NCI-H82 treated with DMSO at 0.1 percent for 48 hours (cell line): ENCODE results near the gene PRR16.

ENCODE experiments used
- DNase-seq: peaks from one replicate; lab custom pipeline; 2025; ENCODE audit not compliant: unreplicated experiment; lab: John Stamatoyannopoulos, UW

Gene PRR16

DNA sequence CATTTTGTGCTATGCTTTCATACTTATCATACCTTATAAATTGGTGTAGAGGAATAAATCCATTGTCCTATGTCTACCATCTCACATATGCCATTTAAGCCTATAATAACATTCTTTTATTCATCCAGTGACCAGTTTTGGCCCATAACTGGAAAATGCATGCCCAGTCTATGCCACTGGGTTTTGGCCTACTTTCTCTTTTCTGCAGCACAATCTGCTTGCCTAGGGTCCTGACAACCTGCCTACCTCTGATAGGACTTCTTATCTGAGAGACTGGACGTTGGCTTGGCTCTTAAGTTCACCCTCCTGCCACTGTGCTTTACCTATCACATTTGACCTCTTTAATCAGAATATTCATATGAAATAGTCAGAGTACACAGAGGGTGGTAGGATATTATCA, 103.0 kb downstream of the PRR16 start:
- no peak for DNase-seq

DNA sequence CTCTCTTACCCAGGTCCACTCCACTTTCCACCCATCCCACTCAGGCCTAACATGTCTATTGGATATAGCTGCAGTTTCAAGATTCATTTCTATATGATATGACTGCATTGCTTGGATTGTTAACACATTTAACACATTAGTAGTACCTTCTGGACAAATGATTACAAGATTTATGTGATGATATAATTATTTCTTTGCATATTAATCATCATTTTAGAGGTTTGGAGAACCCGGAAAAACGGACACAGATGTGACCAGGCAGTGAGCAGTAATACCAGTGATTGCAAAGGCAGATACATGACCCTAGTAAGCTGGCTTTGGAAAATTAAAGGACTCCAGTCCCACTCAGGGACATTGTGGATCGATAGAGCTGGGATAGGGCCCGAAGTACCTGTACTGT, 103.8 kb downstream of the PRR16 start:
- DNase-seq = no peak

DNA sequence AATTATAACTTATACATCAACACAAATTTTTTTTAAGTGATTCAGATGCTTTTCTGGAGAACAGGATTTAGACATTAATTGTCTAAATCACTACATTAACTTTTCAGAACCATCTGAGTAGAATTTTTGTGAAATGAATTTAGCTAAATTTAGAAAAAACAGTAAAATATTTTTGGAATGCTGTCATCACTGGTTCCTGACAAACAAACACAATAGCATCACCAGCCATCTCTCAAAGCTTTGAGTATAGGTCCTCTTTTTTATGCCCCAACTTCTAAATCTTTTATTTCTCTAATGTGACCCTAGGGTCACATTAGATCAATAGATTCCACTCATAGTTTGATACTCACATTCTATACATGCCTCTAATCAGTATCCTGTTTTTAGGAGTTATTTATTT, 104.6 kb downstream of the PRR16 start:
- no peak for DNase-seq

DNA sequence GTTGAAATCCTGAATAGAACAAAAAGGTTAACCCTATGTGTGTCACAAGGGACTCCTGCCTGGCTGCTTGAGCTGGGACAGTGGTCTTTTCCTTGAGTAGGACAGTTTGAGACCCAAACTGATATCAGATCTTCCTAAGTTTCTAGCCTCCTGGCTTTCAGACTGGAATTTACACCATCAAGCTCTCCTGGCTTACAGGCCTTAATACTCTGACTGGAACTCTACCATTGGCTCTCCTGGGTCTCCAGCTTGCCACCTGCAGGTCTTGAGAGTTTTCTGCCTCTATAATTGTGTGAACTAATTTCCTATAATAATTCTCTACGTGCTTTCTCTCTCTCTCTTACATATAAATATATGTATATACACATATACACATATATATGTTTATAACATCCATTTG, 112.5 kb downstream of the PRR16 start:
- no peak for DNase-seq

DNA sequence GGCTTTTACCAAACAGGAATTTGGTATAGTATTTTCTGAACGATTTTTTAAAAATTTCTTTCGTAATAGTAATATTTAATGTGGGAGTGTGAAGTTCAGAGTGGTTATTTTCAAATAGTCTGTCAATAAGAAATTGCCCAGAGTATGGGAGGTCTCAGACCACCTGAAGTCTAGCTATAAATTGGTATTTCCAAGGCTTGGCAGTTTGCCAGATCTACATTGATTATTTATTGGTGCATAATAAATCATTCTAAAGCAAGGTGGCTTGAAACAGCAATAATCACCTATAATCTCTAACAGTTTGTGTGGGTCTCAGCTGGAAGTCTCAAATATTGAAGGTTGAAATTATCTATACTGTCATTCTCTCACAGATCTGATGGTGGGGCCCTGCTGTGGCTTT, 118.5 kb downstream of the PRR16 start:
- no peak for DNase-seq

DNA sequence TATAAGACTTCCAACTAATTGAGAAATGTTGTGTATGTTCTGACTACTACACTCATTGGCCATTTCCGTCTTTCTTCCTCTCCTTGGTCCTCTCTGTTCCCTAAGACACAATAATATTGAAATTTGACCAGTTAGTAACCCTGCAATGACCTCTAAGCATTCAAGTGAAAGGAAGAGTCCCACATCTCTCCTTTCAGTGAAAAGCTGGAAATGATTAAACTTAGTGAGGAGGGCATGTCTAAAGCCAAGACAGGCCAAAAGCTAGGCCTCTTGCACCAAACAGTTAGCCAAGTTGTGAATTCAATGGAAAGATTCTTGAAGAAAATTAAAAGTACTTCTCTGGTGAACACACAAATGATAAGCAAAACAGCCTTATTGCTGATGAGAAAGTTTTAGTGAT, 122.5 kb downstream of the PRR16 start:
- no peak for DNase-seq

DNA sequence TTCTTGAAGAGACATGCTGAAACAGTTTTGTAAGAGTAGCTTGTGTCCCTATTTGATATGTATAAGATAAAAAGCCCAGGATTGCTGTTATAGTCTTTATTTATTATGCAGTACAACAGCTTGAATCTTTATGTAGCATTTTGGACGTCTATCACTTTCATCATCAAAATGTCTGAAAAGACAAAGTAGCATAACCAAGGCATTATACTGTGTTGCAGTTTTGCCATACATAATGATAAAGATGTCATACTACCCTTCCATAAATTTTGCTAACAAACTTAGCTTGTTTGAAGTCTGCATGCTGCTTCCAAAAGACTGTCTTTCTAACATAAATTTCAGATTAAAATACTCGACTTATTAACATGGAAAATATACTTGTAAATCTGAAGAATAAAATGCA, 127.8 kb downstream of the PRR16 start:
- no peak for DNase-seq

DNA sequence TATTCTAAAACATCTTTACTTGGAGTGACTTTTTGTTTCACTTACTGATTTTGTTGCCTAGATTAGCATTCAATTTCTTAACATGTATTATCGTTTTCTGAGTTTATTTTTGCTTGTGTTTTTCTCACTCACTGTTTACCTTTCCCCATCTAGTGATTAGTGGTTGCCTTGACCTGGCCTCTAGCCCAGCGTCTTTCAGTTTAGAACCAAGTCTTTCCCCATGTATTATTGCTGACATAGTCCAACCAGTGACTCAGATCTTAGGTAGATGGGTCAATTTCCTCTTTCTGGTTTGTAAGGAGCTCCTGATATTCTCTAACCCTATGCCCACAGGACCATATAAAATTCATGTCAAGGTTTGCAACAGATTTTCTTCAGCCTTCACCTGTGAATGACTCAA, 135.5 kb downstream of the PRR16 start:
- no peak for DNase-seq

DNA sequence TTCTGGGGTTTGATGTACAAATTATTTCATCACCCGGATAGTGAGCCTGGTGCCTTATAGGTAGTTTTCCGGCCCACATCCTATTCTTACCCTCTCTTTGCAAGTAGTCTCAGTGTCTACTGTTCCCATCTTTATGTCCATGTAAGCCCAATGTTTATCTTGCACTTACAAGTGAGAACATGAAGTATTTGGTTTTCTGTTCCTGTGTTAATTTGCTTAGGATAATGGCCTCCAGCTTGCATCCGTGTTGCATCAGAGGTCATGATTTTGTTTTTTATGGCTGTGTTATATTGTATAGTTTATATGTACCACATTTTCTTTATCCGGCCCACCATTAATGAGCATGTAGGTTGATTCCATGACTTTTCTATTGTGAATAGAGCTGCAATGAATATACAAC, 136.5 kb downstream of the PRR16 start:
- DNase-seq = no peak

DNA sequence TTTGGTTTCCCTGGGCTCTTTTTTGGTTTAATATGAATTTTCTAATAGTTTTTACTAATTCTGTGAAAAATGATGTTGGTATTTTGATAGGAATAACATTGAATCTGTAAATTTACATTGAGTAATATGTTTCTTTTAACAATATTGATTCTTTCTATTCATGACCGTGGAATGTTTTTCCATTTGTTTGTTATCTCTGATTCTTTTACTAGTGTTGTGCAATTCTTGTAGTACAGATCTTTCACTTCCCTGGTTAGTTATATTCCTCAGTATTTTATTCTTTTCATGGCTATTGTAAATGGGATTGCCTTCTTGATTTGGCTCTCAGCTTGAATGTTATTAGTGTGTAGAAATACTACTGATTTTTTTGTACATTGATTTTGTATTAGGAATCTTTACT, 137.9 kb downstream of the PRR16 start:
- DNase-seq = no peak

DNA sequence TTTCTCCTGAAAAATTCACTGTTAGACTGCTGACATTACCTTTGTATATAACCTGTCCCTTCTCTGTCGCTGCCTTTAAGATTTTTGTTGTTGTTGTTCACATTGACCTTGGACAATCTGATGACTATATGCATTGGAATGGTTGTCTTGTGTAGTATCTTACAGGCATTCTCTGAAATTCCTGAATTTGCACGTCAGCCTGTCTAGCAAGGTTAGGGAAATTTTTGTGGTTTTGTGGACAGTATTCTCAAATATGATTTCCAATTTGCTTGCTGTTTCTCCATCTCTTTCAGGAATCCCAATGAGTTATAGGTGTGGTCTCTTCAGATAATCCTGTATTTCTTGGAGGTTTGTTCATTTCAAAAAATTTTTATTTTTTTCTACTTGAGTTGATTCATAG, 140.8 kb downstream of the PRR16 start:
- no peak for DNase-seq

DNA sequence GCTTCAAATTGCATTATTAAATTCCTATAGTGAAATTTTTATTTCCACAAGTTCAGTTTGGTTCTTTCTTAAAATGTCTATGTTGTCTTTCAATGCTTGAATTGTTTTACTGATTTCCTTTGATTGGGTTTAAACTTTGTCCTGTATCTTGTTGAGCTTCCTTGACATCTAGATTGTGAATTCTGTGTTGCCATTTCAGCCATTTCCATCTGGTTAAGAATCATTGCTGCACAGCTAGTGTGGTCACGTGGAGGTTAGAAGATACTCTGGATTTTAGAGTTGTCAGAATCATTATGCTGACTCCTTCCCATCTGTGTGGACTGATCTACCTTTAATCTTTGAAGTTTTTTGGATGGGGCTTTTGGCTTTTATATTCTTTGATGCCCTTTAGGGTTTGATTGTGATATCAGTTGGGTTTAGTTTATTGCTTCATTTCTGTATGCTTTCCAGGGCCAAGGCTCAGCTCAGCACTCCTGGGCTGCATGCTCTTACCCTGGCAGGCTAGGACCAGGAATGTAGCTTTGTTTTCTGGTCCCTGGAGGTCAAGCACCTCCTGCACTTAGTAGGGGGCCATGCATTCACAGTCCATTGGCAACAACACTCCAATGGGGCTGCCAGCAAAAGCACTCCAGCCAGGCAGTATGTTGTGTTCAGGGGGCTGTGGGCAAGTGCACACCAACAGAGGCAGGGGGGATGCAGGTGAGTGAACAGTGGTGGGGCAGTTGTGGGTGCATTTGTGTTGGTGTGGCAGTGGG, 141.4 kb downstream of the PRR16 start:
- DNase-seq = no peak

DNA sequence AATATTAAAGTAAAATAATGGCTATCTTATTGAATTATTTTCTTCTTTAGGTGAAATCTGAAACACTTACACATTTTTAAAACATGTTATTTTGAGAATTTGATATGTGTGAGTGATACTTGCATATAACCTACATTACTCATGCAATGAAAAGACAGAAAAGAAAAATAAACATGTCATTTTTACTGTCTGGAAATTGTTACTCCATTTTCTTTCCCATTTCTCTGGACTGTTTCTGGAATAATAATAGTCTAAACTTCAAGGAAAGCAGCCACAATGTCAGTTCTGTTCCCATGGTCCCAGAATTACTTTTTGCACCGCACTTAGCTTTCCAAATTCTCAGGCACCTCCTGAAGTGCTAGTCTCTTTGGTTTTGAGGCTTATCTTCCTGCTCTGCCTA, 145.5 kb downstream of the PRR16 start:
- DNase-seq = no peak

DNA sequence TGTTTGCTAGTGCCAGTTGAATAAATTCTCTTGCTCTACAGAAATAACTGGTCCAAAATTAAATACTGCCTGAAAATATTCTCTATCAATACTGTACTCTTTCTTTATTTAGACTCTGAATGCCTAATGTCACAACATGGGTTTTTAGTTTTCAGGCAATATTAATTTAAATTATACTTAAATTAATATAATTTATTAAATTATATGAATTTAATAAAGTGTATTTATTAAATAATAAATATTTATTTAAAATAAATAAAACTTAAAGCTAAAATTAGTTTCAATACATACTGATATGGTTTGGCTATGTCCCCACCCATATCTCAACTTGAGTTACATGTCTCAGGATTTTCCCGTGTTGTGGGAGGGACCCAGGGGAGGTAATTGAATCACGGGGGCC, 146.0 kb downstream of the PRR16 start:
- DNase-seq = no peak

DNA sequence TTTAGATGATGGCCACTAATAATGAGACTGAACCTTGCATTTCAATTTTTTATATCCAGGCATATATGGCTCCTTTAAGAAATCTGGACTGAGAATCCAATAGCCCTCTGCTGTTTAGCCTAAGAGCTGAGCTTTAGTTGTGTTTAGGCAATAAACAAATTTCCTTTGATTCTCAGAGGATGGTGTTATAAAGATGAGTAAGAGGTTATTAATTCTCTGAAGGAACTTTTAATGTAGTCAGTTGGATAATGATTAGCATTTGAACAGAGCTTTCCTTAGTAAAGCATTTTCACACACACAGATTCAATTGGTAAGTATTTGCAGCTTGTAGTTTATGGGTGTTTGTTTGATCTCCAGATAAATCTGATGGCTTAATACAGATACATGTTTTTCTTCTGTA, 149.6 kb downstream of the PRR16 start:
- no peak for DNase-seq

DNA sequence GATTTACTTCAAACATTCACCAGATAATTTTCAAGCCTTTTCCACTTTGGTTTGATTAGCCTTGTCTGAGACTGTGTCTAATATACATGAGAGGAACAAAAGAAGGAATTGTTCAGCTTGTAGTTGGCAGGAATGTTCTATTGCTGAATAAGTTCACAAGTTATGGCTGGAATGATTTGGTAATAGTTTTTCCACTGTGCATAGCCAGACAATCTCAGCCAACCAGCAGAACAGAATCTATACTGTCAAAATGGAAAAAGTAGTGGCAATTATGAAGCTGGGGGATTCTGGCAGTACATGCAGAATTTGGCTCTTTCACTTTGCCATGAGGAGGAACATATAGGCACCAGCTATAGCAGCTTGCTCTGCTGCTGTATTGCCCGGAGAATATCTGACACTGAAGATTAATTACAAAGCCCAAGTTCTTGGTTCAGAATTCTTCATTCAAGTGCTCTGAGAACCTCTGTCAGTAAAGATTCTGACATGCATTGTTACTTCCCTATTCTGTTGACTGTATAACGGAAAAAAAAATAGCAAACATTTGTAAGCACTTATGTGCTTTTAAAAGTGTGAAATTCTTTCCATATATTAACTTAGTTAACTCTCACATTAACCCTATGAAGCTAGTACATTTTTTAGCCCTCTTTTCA, 150.6 kb downstream of the PRR16 start:
- no peak for DNase-seq

DNA sequence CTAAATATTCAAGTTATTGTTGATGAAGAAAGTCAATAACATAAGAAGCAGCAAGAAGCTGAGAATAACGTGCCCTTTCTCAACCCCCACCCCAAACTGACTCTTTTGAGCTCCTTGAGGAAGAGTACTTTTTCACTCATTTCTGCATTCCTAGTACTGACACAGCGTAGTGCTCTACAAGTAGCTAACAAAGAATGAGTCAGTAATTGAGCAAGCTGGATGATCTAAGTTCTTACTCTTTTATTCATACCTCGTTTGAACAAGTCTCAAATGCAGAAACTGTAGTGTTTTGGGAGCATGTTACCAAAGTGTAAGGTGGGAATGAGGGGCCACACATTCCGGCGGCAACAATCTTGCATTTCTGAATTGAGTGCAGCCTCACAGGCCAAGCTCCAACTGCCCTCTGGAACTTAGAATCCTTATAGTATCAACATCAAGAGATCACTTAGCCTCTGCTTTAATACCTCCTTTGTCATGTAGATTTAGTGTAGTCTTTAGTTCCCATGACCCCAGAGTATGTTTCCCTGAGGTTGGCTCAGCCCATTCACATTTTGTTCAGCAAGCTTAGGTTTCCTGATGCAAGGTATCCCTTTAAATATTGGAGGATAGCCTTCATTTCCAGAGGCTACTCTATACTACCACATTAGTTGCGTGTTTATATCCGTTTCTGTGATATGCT, 152.0 kb downstream of the PRR16 start:
- no peak for DNase-seq

DNA sequence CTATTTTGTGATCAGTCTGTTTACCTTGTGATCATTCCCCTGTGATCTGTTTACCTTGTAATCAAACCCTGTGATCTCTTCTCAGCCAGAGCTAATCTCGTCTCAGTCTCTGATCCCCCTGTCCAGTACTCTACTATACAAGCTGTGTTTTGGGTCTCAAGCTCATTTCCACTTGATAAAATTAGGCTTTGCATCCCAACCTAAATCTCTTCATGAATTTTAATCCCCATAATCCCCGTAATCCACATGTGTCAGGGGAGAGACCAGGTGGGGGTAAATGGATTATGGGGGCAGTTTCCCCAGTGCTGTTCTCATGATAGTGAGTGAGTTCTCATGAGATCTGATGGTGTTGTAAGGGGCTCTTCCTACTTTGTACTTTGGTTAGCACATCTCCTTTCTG, 157.2 kb downstream of the PRR16 start:
- peak; percentile 93 for DNase-seq

DNA sequence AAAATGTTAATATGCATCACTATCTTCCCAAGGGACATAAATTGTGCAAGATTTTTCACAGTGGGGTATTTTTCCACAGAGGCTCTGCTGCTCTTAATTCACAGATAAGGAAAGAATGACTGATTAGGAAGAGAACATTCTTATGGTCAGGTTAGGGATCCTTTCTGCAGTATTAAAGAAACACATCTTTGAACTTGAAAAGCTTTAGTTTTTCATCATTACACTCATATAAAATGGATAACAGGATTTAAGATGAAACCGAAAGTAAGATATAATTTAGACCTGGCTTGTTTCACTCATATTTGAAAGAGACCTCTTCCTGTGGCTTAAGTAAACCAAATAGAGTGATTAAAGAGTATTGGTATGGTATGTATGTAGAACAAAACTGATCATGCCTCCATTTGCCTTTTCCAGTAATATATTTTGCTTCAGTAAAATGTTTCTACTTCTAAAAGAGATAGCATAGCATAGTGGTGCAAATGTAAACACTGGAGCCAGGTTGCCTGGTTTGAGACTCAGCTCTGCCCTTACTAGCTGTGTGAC, 160.0 kb downstream of the PRR16 start:
- no peak for DNase-seq

DNA sequence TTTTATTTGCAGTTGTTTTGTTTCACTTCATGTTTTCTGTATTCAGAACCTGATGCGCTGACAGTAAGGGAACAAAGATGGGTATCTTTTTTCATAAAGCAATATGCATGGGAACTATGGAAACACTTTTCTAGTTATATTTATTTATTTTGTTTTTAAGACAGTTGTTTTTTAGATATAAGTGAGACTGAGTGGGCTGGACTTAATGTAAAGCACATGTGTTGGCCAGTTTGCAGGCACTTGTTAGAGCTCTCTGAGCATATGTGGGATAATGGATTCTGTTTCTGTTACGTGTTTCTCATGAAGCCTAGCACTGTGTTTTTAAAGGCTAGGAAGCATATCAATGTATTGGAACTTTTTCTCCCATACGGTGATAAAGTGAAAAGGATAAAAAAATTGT, 164.1 kb downstream of the PRR16 start:
- no peak for DNase-seq

DNA sequence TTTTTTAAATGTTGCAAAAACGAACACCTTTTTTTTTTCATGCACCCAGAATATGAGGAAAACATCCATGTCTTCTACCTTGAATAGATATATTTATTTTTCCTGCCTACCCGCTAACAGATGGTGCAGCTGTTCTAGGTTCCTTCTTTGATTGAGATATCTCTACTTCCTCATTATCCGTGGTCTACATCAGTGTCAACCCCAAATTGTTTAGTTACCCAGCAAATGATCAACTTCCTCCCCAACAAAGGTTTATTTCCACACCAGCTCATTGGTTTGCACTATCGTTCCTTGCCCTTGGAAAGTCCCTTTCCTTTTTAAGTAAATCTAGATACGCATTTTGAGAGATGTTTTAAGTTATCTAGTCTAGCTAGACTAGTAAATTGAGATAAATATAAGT, 166.4 kb downstream of the PRR16 start:
- no peak for DNase-seq

DNA sequence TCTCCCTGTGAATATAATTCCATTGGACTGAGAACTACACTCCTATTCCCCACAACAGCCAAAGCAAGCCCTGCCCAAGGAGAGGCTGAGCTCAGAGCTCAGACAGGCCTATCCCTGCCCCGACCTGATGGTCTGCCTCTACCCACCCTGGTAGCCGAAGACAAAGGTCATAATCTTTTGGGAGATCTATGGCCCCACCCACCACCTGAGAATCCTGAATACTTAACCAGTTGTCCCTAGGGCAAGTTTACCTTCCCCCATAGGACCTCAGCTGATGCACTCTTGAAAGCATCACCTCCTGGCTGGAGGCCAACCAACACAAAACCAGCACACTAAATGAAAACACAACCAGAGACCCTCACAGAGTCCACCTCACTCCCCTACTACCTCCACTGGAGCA, 167.5 kb downstream of the PRR16 start:
- no peak for DNase-seq
